ENCODE measurements around the gene MAP2K1.
"Not testable (repeated sequence)": the region's sequence is repeated elsewhere in the genome, so short reads cannot be mapped to it uniquely, and the experiment has no call there.

Gene MAP2K1

GRCh38 chr15:66386204-66387123, at the start of gene MAP2K1:
Gene MAP2K1, plus strand, starts transcription at chr15:66386912. Its CDS starts 436 bp downstream, at chr15:66387348.
- Mint-ChIP-seq H3K9me3 (no peaks in the 10 kb centered on the region), H3K36me3 (ENCODE audit: low read depth) (peaks cover 42% of the 10 kb centered on the region), H3K4me3 (peak within 1 kb of the TSS; percentile 96), H3K27me3 (no peaks in the 10 kb centered on the region), H3K4me1 (ENCODE audit: low read depth) (peaks cover 52% of the 10 kb centered on the region), H3K27ac (peak within 1 kb of the TSS; percentile 93)

- H3K36me3 Mint-ChIP-seq (ENCODE audit: low read depth): peaks cover 44% of the 10 kb centered on the region
- not testable (repeated sequence) for H3K4me1 Mint-ChIP-seq (ENCODE audit: low read depth); H3K27me3 Mint-ChIP-seq; H3K9me3 Mint-ChIP-seq; H3K4me3 Mint-ChIP-seq; H3K27ac Mint-ChIP-seq
Measured at GRCh38 chr15:66348530-66348929, 38.2 kb upstream of the MAP2K1 start.

- Mint-ChIP-seq H3K36me3 (ENCODE audit: low read depth) (peaks cover 23% of the 10 kb centered on the region), H3K27me3 (no peaks in the 10 kb centered on the region), H3K27ac (peak overlapping the region; percentile 99), H3K4me3 (peak overlapping the region; percentile 90), H3K4me1 (ENCODE audit: low read depth) (peaks cover 33% of the 10 kb centered on the region), H3K9me3 (no peaks in the 10 kb centered on the region)
Measured at GRCh38 chr15:66356077-66356358, 30.7 kb upstream of the MAP2K1 start.

- H3K36me3 Mint-ChIP-seq (ENCODE audit: low read depth): peaks cover 19% of the 10 kb centered on the region
- peak within 1 kb of the TSS; percentile 99 for H3K27ac Mint-ChIP-seq
- peak within 1 kb of the TSS; percentile 90 for H3K4me3 Mint-ChIP-seq
- H3K27me3 Mint-ChIP-seq: no peaks in the 10 kb centered on the region
- no peaks in the 10 kb centered on the region for H3K9me3 Mint-ChIP-seq
- H3K4me1 Mint-ChIP-seq (ENCODE audit: low read depth): peaks cover 33% of the 10 kb centered on the region
Measured at GRCh38 chr15:66356359-66357236, 30.1 kb upstream of the MAP2K1 start, which contains the start of gene TIPIN. Gene TIPIN, minus strand, starts transcription at chr15:66356685. Its CDS starts 3,738 bp downstream, at chr15:66352947.

- Mint-ChIP-seq H3K4me3 (no peak overlapping the region), H3K27ac (no peak overlapping the region), H3K36me3 (ENCODE audit: low read depth) (peaks cover under 1% of the 10 kb centered on the region), H3K27me3 (no peaks in the 10 kb centered on the region), H3K9me3 (no peaks in the 10 kb centered on the region), H3K4me1 (ENCODE audit: low read depth) (peaks cover 25% of the 10 kb centered on the region)
Measured at GRCh38 chr15:66359740-66360139, 27.0 kb upstream of the MAP2K1 start.

GRCh38 chr15:66361745-66362460, 24.8 kb upstream of the MAP2K1 start:
- not testable (repeated sequence) for H3K27me3 Mint-ChIP-seq; H3K4me3 Mint-ChIP-seq; H3K9me3 Mint-ChIP-seq; H3K27ac Mint-ChIP-seq; H3K4me1 Mint-ChIP-seq (ENCODE audit: low read depth); H3K36me3 Mint-ChIP-seq (ENCODE audit: low read depth)

GRCh38 chr15:66362776-66363175, 23.9 kb upstream of the MAP2K1 start:
- no peaks in the 10 kb centered on the region for H3K9me3 Mint-ChIP-seq
- no peaks in the 10 kb centered on the region for H3K36me3 Mint-ChIP-seq (ENCODE audit: low read depth)
- H3K4me1 Mint-ChIP-seq (ENCODE audit: low read depth): no peaks in the 10 kb centered on the region
- no peak overlapping the region for H3K4me3 Mint-ChIP-seq
- no peaks in the 10 kb centered on the region for H3K27me3 Mint-ChIP-seq
- H3K27ac Mint-ChIP-seq: no peak overlapping the region

- Mint-ChIP-seq H3K27me3 (no peaks in the 10 kb centered on the region), H3K9me3 (peaks cover 2% of the 10 kb centered on the region), H3K36me3 (ENCODE audit: low read depth) (no peaks in the 10 kb centered on the region), H3K27ac (no peak overlapping the region), H3K4me3 (no peak overlapping the region), H3K4me1 (ENCODE audit: low read depth) (peaks cover 7% of the 10 kb centered on the region)
Measured at GRCh38 chr15:66364944-66365528, 21.7 kb upstream of the MAP2K1 start.

- Mint-ChIP-seq H3K4me1 (ENCODE audit: low read depth) (peaks cover 18% of the 10 kb centered on the region), H3K36me3 (ENCODE audit: low read depth) (no peaks in the 10 kb centered on the region), H3K27ac (peak overlapping the region; percentile 95)
Measured at GRCh38 chr15:66369773-66370651, 16.7 kb upstream of the MAP2K1 start.

GRCh38 chr15:66374179-66374578, 12.5 kb upstream of the MAP2K1 start:
- Mint-ChIP-seq H3K36me3 (ENCODE audit: low read depth) (no peaks in the 10 kb centered on the region), H3K27ac (no peak overlapping the region), H3K4me3 (no peak overlapping the region), H3K27me3 (no peaks in the 10 kb centered on the region), H3K9me3 (peaks cover 4% of the 10 kb centered on the region), H3K4me1 (ENCODE audit: low read depth) (peaks cover 18% of the 10 kb centered on the region)

More at GRCh38 chr15:66369773-66370651, 16.7 kb upstream of the MAP2K1 start:
- H3K27me3 Mint-ChIP-seq: no peaks in the 10 kb centered on the region
- peak overlapping the region; percentile 61 for H3K4me3 Mint-ChIP-seq
- peaks cover 4% of the 10 kb centered on the region for H3K9me3 Mint-ChIP-seq

- H3K36me3 Mint-ChIP-seq (ENCODE audit: low read depth): no peaks in the 10 kb centered on the region
Measured at GRCh38 chr15:66378814-66379430, 7.8 kb upstream of the MAP2K1 start.

GRCh38 chr15:66381376-66381775, 5.3 kb upstream of the MAP2K1 start:
- H3K27ac Mint-ChIP-seq, H3K4me3 Mint-ChIP-seq, H3K9me3 Mint-ChIP-seq, H3K27me3 Mint-ChIP-seq: not testable (repeated sequence)
- Mint-ChIP-seq H3K36me3 (ENCODE audit: low read depth) (peaks cover 11% of the 10 kb centered on the region), H3K4me1 (ENCODE audit: low read depth) (peaks cover 14% of the 10 kb centered on the region)

More at GRCh38 chr15:66378814-66379430, 7.8 kb upstream of the MAP2K1 start:
- no peaks in the 10 kb centered on the region for H3K27me3 Mint-ChIP-seq
- no peak overlapping the region for H3K27ac Mint-ChIP-seq
- H3K9me3 Mint-ChIP-seq: no peaks in the 10 kb centered on the region
- H3K4me3 Mint-ChIP-seq: no peak overlapping the region
- no peaks in the 10 kb centered on the region for H3K4me1 Mint-ChIP-seq (ENCODE audit: low read depth)

Measured in stimulated activated naive CD8-positive, alpha-beta T cell treated with anti-CD3 and anti-CD28 coated beads, Interleukin-15, Interleukin-2, amounts not matched to agents 100 ng/mL and 50 ng/mL, for 24 hours (primary cell).